ENCODE measurements around the gene CDKN1A. TPM values are rescaled to one million over a fixed set of nuclear protein-coding genes. Genes with fewer than 3 reads are reported as not detected.
A peak's percentile ranks its signal among the peaks of the same experiment; 100 is the strongest.

Gene CDKN1A
- polyA plus RNA-seq, 10 donors, result 84.2 to 180 (median 118) TPM

GRCh38 chr6:36676141-36677058 is 2.1 kb upstream of the CDKN1A start:
- no peak for DNase-seq

DNA sequence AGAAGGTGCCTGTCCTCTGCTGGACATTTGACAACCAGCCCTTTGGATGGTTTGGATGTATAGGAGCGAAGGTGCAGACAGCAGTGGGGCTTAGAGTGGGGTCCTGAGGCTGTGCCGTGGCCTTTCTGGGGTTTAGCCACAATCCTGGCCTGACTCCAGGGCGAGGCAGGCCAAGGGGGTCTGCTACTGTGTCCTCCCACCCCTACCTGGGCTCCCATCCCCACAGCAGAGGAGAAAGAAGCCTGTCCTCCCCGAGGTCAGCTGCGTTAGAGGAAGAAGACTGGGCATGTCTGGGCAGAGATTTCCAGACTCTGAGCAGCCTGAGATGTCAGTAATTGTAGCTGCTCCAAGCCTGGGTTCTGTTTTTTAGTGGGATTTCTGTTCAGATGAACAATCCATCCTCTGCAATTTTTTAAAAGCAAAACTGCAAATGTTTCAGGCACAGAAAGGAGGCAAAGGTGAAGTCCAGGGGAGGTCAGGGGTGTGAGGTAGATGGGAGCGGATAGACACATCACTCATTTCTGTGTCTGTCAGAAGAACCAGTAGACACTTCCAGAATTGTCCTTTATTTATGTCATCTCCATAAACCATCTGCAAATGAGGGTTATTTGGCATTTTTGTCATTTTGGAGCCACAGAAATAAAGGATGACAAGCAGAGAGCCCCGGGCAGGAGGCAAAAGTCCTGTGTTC is 1.3 kb upstream of the CDKN1A start:
- DNase-seq, result no peak

- no peak for DNase-seq
Measured at GRCh38 chr6:36677753-36678487, 594 bp upstream of the CDKN1A start.

DNA sequence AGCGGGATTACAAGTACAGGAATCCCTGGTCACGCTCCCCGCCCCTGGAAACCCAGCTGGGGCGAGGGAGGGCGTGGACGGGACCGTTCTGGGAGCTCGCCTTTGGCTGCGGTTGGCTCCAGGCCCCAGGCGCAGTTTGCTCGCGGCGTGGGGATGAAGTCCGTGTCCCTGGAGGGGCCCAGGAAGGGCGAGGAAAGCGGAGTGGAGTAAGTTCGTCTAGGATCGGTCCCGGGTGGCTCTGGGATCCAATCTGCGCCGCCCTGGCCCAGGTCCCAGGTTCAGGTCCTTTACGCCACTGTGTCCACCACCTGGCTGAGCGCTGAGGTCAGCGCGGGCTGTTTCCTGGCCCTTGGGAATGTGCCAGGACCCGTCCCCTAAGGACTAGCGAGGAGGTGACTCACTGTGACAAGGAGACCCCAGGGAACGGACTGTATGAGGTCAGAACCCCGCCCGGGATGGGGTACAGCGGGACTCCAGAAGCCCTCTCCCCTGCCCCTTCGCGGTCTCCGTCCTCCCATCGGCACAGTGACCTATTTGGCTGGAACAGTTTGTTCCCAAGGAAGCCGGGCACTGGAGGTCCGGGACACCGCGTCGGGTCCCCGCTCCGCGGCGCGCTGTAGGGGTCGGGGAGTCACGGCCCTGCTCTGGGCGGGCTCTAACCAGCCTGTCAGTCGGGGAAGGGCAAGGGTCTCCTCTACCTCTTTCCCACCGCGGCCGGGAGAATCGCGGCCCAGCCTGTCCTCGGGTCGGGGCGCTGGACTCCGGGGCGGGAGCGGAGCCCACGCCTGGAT is 724 bp downstream of the CDKN1A start:
- peak; percentile 46 to 86 (median 67) for DNase-seq

GRCh38 chr6:36682328-36683144 is 4.0 kb downstream of the CDKN1A start:
- DNase-seq, result peak in 1 of 3 donors; percentile 35

- DNase-seq, result no peak
Measured at GRCh38 chr6:36683145-36683655, 4.7 kb downstream of the CDKN1A start.

DNA sequence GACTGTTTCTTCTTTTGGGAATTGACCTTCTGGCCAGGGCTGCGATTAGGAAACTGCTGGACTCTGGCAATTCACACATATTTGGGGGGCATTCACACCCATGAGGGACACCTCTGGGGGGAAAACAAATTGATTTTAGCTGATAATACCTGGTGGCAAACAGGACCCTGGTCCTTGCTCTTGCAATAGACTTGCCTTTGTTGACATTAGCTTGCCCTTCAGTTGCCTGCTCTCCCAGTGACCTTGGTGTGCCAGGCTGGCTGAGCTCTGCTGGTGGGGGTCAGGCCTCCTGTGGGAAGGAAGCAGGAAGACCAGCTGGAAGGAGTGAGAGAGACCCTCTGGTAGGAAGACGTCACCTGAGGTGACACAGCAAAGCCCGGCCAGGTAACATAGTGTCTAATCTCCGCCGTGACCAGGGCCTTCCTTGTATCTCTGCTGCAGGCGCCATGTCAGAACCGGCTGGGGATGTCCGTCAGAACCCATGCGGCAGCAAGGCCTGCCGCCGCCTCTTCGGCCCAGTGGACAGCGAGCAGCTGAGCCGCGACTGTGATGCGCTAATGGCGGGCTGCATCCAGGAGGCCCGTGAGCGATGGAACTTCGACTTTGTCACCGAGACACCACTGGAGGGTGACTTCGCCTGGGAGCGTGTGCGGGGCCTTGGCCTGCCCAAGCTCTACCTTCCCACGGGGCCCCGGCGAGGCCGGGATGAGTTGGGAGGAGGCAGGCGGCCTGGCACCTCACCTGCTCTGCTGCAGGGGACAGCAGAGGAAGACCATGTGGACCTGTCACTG is 5.3 kb downstream of the CDKN1A start:
- no peak for DNase-seq

DNA sequence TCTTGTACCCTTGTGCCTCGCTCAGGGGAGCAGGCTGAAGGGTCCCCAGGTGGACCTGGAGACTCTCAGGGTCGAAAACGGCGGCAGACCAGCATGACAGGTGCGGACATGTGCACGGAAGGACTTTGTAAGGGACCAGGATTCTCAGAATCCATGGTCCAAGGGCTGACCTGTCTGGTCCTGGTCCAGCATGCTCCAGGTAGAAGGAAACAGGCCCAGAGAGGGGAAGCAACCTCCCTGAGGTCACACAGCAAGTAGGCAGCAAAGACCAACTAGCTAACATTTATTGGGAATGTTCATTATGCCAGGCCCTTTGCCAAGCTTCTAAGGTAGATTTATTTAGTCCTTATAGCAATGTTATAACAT is 5.9 kb downstream of the CDKN1A start:
- no peak for DNase-seq

DNA sequence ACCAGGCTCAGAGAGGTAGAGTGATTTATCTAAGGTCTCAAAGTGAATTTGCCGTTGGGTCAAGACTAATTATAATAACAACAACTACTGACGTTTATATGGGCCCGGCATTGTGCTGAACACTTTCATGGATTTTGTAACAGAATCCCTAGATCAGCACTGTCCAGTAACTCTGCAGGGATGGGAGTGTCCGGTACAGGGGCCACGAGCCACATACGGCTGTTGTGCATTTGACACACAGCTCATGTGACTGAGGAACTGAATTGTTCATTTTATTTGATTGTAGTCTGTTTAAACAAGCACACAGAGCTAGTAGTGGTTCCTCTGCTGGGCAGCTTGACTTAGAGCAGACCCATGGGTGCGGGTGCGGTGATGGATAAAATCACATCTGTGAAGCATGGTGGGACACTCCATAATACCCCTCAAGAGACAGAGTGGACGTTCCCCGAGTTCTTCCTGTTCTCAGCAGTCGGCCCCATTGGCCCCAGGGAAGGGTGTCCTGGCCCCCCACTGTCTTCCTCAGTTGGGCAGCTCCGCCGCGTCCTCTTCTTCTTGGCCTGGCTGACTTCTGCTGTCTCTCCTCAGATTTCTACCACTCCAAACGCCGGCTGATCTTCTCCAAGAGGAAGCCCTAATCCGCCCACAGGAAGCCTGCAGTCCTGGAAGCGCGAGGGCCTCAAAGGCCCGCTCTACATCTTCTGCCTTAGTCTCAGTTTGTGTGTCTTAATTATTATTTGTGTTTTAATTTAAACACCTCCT is 6.8 kb downstream of the CDKN1A start:
- no peak for DNase-seq

DNA sequence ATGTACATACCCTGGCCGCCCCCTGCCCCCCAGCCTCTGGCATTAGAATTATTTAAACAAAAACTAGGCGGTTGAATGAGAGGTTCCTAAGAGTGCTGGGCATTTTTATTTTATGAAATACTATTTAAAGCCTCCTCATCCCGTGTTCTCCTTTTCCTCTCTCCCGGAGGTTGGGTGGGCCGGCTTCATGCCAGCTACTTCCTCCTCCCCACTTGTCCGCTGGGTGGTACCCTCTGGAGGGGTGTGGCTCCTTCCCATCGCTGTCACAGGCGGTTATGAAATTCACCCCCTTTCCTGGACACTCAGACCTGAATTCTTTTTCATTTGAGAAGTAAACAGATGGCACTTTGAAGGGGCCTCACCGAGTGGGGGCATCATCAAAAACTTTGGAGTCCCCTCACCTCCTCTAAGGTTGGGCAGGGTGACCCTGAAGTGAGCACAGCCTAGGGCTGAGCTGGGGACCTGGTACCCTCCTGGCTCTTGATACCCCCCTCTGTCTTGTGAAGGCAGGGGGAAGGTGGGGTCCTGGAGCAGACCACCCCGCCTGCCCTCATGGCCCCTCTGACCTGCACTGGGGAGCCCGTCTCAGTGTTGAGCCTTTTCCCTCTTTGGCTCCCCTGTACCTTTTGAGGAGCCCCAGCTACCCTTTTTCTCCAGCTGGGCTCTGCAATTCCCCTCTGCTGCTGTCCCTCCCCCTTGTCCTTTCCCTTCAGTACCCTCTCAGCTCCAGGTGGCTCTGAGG is 7.6 kb downstream of the CDKN1A start:
- no peak for DNase-seq

- DNase-seq, result no peak
Measured at GRCh38 chr6:36686668-36687513, 8.4 kb downstream of the CDKN1A start.

GRCh38 chr6:36688063-36688738 is 9.7 kb downstream of the CDKN1A start:
- no peak for DNase-seq

DNA sequence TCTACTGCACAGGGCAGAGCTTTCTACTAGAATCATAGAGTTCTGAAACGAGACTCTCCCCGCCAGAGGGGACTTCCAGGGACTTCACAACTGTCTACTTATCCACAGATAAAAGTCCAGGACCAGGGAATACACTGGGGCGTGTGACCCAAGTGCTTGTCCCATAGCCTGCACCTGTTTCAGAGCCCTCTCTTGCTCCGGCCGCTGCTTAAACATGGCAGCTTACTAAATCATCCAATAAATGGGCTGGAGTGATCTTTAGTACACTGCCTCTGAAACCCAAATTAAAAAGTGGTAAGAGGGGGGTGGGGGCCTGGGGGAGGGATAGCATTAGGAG is 10.2 kb downstream of the CDKN1A start:
- DNase-seq, result no peak

- DNase-seq, result no peak
Measured at GRCh38 chr6:36691011-36691410, 12.5 kb downstream of the CDKN1A start.

DNA sequence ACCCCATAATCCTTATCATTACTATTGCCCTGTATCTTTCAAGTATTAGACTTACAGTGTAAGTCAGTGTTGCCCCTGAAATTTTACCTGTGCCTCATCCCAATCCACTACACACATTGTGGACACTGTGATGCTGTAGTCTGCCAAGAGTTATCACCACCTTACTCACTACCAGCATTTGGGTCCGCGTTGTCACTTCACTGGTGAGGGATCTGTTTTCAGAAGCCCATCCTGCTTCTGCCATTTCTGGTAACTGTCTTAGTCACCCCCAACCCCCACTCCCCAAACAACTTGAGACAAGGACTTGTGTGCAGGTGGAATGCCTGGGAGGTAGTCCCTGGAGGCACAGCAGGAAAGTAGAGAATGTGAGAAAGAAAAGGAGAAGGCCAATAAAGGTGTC is 13.1 kb downstream of the CDKN1A start:
- no peak for DNase-seq

DNA sequence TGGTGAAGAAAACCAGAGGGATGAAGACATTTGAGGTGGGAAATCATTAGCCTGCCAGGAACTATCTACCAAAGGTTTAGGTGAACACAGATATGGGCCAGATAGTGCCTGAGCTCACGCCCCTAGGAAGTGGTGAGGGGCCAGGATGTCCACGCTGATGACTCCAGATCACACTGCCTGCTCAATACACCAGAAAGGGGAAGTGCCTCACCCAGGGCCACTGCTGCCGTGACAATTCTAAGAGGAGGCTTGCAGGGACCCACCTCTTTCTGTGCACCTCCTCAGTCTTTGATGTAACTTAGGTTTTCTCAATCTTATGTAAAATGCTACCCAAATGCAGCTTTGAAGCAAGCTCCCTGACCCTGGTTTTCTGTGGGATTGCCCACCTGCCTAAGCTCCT is 13.7 kb downstream of the CDKN1A start:
- DNase-seq, result no peak

All from muscle of back (tissue), 11 donors.